ENCODE measurements around the gene PCED1B.

PCED1B gene

GRCh38 chr12:47205532-47206449 lies 126.4 kb downstream of the PCED1B start:
- Histone ChIP-seq H3K9ac (ENCODE audit: low read length) (no peak overlapping the region), H3K27me3 (ENCODE audit: low read length) (no peaks in the 10 kb centered on the region), H4K20me1 (ENCODE audit: low read depth, low read length) (no peaks in the 10 kb centered on the region), H3K36me3 (ENCODE audit: low read length) (peaks cover 27% of the 10 kb centered on the region), H3K27ac (ENCODE audit: low read depth, low read length) (no peak overlapping the region; the same call in 1 of the 2 replicates), H3K4me3 (ENCODE audit: insufficient read depth, low read length, poor library complexity, severe bottlenecking) (no peak overlapping the region), H2AFZ (ENCODE audit: low read depth, low read length, severe bottlenecking) (no peak overlapping the region), H3K9me2 (replicated peaks; ENCODE audit: insufficient read depth, low read length) (no peaks in the 10 kb centered on the region), H3K4me2 (ENCODE audit: low read depth, low read length, poor library complexity, severe bottlenecking) (no peak overlapping the region), H3K9me3 (ENCODE audit: insufficient read depth, low read length) (no peaks in the 10 kb centered on the region), H3F3A (ENCODE audit: insufficient read depth) (peaks cover 63% of the 10 kb centered on the region), H3K79me2 (ENCODE audit: insufficient read depth, low read length) (peaks cover 25% of the 10 kb centered on the region)
- TF ChIP-seq EZH2phosphoT487 (conservative IDR thresholded peaks at IDR 0.05; ENCODE audit: low read length) (no peak), CTCF (IDR thresholded peaks at IDR 0.05; ENCODE audit: insufficient read depth, low read length, poor library complexity, severe bottlenecking) (no peak)

DNA sequence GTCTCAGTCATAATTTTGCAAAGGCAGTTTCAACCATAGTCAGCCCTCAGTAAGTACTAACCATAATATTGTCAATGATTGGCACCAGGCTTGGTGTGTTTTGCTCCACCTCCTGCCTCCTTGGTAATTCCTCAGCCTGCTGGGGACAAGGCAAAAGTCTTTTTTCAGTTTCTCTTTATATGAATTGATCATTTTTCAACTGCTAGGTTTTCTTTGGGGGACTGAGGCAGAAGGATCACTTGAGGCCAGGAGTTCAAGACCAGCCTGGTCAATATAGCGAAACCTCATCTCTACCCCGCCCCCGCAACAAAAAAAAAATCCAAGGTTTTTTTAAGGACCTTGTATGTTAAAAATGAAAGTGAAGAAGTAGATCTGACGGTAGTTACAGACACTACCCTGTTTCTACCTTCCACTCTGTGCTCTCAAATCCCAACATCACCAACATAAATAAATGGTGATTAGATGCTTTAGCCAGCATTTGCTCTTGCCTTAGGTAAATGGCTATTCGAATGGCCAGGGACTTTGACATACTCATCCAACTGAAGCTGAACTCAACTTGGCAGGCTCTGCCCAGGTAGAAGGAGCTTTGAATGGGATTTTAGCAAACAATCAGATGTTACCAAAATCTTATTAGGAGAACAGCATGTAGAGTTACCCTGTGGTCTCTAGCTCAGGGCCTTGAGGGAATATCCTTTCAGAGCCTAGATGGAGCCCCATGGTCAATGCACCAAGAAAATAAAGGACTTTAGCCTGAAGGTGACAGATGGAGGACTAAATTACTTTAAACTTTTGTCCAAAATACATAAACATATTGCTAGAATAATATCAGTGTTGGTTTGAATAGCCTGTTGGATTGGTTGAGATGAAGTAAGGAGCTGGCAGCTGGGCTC lies 127.3 kb downstream of the PCED1B start:
- H4K20me1 ChIP-seq (ENCODE audit: low read depth, low read length) = no peaks in the 10 kb centered on the region
- H3F3A ChIP-seq (ENCODE audit: insufficient read depth) = peaks cover 66% of the 10 kb centered on the region
- no peaks in the 10 kb centered on the region for H3K27me3 ChIP-seq (ENCODE audit: low read length)
- H3K36me3 ChIP-seq (ENCODE audit: low read length) = peaks cover 27% of the 10 kb centered on the region
- no peaks in the 10 kb centered on the region for H3K9me2 ChIP-seq (replicated peaks; ENCODE audit: insufficient read depth, low read length)
- TF ChIP-seq CTCF (IDR thresholded peaks at IDR 0.05; ENCODE audit: insufficient read depth, low read length, poor library complexity, severe bottlenecking) (no peak), EZH2phosphoT487 (conservative IDR thresholded peaks at IDR 0.05; ENCODE audit: low read length) (no peak)
- peak overlapping the region; percentile 26 for H3K9ac ChIP-seq (ENCODE audit: low read length)
- peak overlapping the region; percentile 93 for H3K27ac ChIP-seq (ENCODE audit: low read depth, low read length)
- H2AFZ ChIP-seq (ENCODE audit: low read depth, low read length, severe bottlenecking) = no peak overlapping the region
- H3K4me3 ChIP-seq (ENCODE audit: insufficient read depth, low read length, poor library complexity, severe bottlenecking) = no peak overlapping the region
- H3K79me2 ChIP-seq (ENCODE audit: insufficient read depth, low read length) = peaks cover 32% of the 10 kb centered on the region
- H3K4me2 ChIP-seq (ENCODE audit: low read depth, low read length, poor library complexity, severe bottlenecking) = peak overlapping the region; percentile 51
- H3K9me3 ChIP-seq (ENCODE audit: insufficient read depth, low read length) = no peaks in the 10 kb centered on the region

DNA sequence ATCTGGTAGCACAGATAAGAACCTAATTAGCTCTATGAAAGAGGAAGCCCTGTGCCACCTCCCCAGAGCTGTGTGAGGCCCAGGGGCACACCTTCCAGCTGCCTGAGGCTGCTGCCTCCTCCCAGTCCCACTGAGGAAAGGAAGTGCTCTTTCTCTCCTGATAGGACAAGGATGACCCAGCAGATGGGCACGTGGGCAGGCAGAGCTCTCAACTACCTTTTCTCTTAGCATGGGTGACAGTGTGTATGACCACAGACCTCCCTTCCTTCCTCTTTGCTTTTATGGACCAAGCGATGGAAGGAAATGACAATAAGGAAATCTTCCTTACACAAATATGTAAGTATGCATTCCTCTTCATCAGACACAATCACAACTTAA lies 127.9 kb downstream of the PCED1B start:
- Histone ChIP-seq H3K4me3 (ENCODE audit: insufficient read depth, low read length, poor library complexity, severe bottlenecking) (no peak overlapping the region), H3K79me2 (ENCODE audit: insufficient read depth, low read length) (peaks cover 38% of the 10 kb centered on the region), H3K9me2 (replicated peaks; ENCODE audit: insufficient read depth, low read length) (no peaks in the 10 kb centered on the region), H2AFZ (ENCODE audit: low read depth, low read length, severe bottlenecking) (no peak overlapping the region), H3K4me2 (ENCODE audit: low read depth, low read length, poor library complexity, severe bottlenecking) (peak overlapping the region; percentile 59), H3K36me3 (ENCODE audit: low read length) (peaks cover 27% of the 10 kb centered on the region), H3K9ac (ENCODE audit: low read length) (peak overlapping the region; percentile 26; the same call in 1 of the 2 replicates), H3K27ac (ENCODE audit: low read depth, low read length) (peak overlapping the region; percentile 93), H3K9me3 (ENCODE audit: insufficient read depth, low read length) (no peaks in the 10 kb centered on the region), H3F3A (ENCODE audit: insufficient read depth) (peaks cover 62% of the 10 kb centered on the region), H4K20me1 (ENCODE audit: low read depth, low read length) (no peaks in the 10 kb centered on the region), H3K27me3 (ENCODE audit: low read length) (no peaks in the 10 kb centered on the region)
- TF ChIP-seq CTCF (IDR thresholded peaks at IDR 0.05; ENCODE audit: insufficient read depth, low read length, poor library complexity, severe bottlenecking) = no peak
